Esophagus squamous epithelium (tissue), 4 donors: ENCODE results near the gene CDKAL1.

Experiments
- POLR2A ChIP-seq, 4 donors: fragments of 450-650 bp; IDR thresholded peaks; one replicate each; pipeline ENCODE4 v1.6.1; 2017; ENCODE audit warnings: antibody characterized with exemption in 4 of 4, mild to moderate bottlenecking in 4 of 4, moderate library complexity in 3 of 4
- TF ChIP-seq, protein P1 (sequence below), 6 experiments: fragments of 450-650 bp in 4 of 6; fragments of 200-600 bp in 2 of 6; sonication (generic) in 2 of 6; IDR thresholded peaks; one replicate each; pipeline ENCODE4 v1.5.1; 2016 to 2019; ENCODE audit warnings: antibody characterized with exemption in 6 of 6, mild to moderate bottlenecking in 4 of 6, moderate library complexity in 4 of 6

DNA sequence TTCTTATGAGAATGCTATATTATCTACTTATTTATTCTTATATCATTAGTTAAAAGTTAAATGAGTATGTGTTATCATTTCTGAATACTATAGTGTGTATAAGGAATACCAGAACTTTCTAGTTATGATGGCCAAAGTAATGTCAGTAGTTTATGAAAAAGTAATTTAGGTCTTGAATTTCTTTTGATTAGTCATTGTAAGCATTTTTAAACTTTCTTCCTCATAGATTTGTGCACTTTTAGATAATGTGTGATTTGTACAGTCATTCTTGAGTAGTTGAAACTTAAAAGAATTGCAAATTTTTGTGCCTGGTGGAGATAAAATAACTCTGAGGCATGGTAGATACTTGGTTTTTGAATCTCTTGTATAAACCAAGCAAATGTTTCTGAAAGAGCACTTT is 311.3 kb downstream of the CDKAL1 start:
- TF ChIP-seq, protein P1, sequence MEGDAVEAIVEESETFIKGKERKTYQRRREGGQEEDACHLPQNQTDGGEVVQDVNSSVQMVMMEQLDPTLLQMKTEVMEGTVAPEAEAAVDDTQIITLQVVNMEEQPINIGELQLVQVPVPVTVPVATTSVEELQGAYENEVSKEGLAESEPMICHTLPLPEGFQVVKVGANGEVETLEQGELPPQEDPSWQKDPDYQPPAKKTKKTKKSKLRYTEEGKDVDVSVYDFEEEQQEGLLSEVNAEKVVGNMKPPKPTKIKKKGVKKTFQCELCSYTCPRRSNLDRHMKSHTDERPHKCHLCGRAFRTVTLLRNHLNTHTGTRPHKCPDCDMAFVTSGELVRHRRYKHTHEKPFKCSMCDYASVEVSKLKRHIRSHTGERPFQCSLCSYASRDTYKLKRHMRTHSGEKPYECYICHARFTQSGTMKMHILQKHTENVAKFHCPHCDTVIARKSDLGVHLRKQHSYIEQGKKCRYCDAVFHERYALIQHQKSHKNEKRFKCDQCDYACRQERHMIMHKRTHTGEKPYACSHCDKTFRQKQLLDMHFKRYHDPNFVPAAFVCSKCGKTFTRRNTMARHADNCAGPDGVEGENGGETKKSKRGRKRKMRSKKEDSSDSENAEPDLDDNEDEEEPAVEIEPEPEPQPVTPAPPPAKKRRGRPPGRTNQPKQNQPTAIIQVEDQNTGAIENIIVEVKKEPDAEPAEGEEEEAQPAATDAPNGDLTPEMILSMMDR (IDR thresholded peaks at IDR 0.05): no peak
- TF ChIP-seq POLR2A (IDR thresholded peaks at IDR 0.05): no peak
